Melanocyte of skin (primary cell): ENCODE data around the gene BIRC2. TPM values are rescaled to one million over a fixed set of nuclear protein-coding genes. Genes with fewer than 3 reads are reported as not detected.

Experiments
- small RNA-seq, 2 donors: library from RNA; depleted of rRNA; stranded (forward); fragments of <200 nt; gene quantifications; one replicate each; pipeline ENCODE3, GENCODE V24; 2012
- total RNA-seq, 2 donors: library from RNA; depleted of rRNA; stranded (reverse); fragments of >200 nt; gene quantifications; 2 replicates each; pipeline ENCODE4 v1.2.3, GENCODE V29; 2012

BIRC2 gene
- total RNA-seq, result 10 to 100 TPM; 45.3 to 57.8 TPM

GRCh38 chr11:102346748-102347461, at the start of gene BIRC2:
Gene BIRC2 (plus strand): TSS chr11:102347214. CDS start chr11:102349855, 2,641 bp downstream.

GRCh38 chr11:102317099-102317767, 29.8 kb upstream of the BIRC2 start, which contains the start of gene BIRC3:
Gene BIRC3 (plus strand): TSS chr11:102317484. CDS start chr11:102324510, 7,026 bp downstream.

Small RNA genes within 50 kb of the gene (small RNA-seq; reads per million reads assigned to genes)
- 0 reads per million in 2 donors for gene AP000942.3
- gene AP000942.4, result 0 reads per million in 2 donors
- 0 reads per million in 2 donors for gene RNU6-952P

Other genes with a start within 250 kb of the BIRC2 start
- gene YAP1, start 236.8 kb upstream of the BIRC2 start, total RNA-seq, result 10 to 100 TPM; 83.9 to 93.3 TPM
- 1 to 10 TPM in 1 of 2 donors, under 1 TPM in 1; 0.67 to 7.9 TPM for gene BIRC3, start 29.7 kb upstream of the BIRC2 start, total RNA-seq
- 10 to 100 TPM; 48.5 to 87.9 TPM for gene TMEM123, start 105.6 kb downstream of the BIRC2 start, total RNA-seq
- under 1 TPM in 1 of 2 donors, not detected in 1; 0.34 TPM for gene MMP7, start 183.5 kb downstream of the BIRC2 start, total RNA-seq